ENCODE results near the gene CPNE2.
"Not testable (repeated sequence)": the region's sequence is repeated elsewhere in the genome, so short reads cannot be mapped to it uniquely, and the experiment has no call there.

The CPNE2 gene

GRCh38 chr16:57098188-57098841 is 5.9 kb downstream of the CPNE2 start:
- DNase-seq (ENCODE audit: low read depth in 2 of 2), result no peak

DNA sequence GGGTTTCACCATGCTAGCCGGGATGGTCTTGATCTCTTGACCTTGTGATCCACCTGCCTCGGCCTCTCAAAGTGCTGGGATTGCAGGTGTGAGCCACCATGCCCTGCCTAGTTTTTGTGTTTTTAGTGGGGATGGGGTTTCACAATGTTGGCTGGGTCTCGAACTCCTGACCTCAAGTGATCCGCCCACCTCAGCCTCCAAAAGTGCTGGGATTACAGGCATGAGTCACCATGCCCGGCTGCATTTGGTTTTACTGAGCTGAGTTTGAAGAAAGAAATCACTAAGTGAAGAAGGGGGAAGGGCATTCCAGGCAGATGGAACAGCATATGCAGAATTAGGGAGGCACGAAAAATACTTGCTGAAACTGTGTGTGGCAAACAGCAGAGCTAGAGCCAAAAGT is 7.6 kb downstream of the CPNE2 start:
- not testable (repeated sequence) for DNase-seq (ENCODE audit: low read depth in 2 of 2)

DNA sequence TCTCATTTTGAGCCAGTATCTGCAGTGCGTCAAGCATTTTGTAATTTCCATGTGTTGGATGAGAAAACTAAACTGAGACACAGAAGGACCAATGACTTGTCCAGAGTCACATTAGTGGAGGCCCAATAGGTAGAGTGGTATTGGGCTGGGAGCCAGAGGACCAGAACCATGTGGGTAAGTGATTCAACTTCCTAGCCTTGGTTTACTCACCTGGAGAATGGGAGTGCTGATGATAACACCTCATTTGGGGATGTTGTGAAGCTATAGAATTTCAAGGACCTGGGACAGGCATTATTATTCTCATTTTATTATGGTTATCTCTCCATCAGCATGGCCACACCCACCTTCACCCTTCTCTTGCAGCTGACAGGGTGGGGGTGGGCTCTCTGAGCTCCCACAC is 8.1 kb downstream of the CPNE2 start:
- DNase-seq (ENCODE audit: low read depth in 2 of 2), result no peak

DNA sequence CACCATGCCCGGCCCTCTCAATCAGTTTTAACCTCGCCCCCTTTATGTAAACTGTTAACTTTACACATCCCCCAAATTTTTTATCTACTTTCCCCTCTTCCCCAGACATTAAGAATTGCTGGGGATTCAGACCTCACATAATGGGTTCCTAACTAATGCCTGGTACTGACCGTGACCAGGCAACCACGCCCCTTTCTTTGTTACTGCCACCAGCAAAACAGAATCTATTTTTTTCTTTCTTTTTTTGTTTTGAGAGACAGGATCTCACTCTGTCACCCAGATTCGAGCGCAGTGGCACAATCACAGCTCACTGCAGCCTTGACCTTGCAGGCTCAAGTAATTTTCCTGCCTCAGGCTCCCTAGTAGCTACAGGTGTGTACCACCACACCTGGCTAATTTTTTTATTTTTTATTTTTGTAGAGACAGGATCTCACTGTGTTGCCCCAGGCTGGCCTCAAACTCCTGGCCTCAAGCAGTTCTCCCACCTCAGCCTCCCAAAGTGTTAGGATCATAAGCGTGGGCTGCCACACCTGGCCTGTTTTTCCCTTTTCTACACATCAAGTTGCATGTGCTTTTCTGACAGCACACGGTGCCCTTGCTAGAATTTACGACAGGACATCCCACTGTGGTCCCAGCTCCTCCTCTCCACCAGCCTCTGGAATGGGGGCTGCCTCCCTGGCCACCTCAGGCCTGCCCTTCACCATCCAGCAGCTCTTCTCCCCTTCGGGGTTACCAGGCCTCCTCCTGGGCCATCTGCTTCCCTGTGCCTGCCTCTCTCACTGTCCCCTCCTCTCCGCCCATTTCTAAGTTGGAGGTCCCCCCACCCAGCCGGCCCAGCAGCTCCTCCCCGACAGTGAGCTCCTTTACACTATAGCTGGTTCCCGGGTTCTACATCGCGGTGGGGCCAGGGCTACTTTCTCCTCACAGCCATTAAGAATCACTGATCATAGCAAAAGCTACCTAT is 10.8 kb downstream of the CPNE2 start:
- DNase-seq (ENCODE audit: low read depth in 2 of 2), result no peak

DNA sequence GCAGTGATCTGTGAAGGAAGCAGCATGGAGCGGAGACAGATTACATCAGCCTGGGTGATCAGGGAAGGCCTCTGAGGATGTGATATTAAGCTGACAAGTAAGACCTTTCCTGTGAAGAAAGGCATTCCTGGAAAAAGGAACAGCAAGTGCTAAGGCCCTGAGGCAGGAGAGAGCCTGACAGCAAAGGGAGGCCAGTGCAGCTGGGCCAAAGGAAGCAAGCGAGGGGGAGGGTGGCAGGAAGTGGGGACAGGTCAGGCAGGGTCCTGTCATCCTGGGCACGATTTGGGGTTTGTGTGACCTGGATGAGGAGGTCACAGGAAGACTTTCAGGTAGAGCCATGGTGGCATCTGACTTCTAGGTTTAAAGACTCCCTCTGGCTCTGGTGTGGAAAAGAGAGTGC is 12.3 kb downstream of the CPNE2 start:
- no peak for DNase-seq (ENCODE audit: low read depth in 2 of 2)

- no peak for DNase-seq (ENCODE audit: low read depth in 2 of 2)
These were observed 12.8 kb downstream of the CPNE2 start for GRCh38 chr16:57105184-57105583.

GRCh38 chr16:57106767-57107166 is 14.4 kb downstream of the CPNE2 start:
- no peak for DNase-seq (ENCODE audit: low read depth in 2 of 2)

GRCh38 chr16:57107321-57107922 is 15.0 kb downstream of the CPNE2 start:
- DNase-seq (ENCODE audit: low read depth in 2 of 2), result no peak

GRCh38 chr16:57108432-57108831 is 16.0 kb downstream of the CPNE2 start:
- DNase-seq (ENCODE audit: low read depth in 2 of 2), result no peak

GRCh38 chr16:57109259-57110105 is 17.1 kb downstream of the CPNE2 start:
- DNase-seq (ENCODE audit: low read depth in 2 of 2), result not testable (repeated sequence)

DNA sequence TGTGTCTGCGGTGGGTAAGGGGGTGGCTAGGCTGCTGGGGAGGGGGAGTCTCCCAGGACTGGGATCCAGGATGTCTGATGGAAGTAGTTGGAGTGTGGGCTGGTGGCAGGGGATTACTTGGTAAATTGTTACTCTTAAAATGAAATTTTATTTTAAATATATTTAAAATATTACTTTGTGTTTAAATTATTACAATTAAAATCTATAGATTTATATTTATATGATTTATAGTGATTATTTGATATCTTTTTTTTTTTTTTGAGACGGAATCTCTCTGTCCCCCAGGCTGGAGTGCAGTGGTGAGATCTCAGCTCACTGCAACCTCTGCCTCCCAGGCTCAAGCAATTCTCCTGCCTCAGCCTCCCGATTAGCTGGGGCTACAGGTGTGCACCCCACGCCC is 18.6 kb downstream of the CPNE2 start:
- no peak for DNase-seq (ENCODE audit: low read depth in 2 of 2)

GRCh38 chr16:57111420-57111819 is 19.0 kb downstream of the CPNE2 start:
- no peak for DNase-seq (ENCODE audit: low read depth in 2 of 2)

GRCh38 chr16:57112403-57113041 is 20.1 kb downstream of the CPNE2 start:
- DNase-seq (ENCODE audit: low read depth in 2 of 2), result no peak

GRCh38 chr16:57113042-57113453 is 20.7 kb downstream of the CPNE2 start:
- no peak for DNase-seq (ENCODE audit: low read depth in 2 of 2)

DNA sequence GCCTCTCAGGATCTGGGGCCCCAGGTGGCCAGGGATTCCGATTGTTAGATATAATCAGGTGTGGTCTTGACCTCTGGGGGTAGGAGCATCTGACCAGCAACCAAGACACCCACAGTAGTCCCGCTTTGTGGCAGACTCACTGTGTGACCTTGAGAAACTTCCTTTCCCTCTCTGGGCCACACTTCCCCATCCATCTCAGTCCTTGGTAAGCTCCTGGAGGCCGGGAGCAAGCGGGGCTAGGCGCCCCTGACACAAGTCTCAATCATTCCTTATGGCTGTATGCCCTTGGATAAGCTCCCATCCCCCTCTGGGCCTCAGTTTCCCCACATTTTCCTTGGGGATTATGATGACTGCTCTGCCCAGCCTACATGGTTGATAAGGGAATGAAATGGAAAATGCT is 21.3 kb downstream of the CPNE2 start:
- DNase-seq (ENCODE audit: low read depth in 2 of 2), result no peak

- DNase-seq (ENCODE audit: low read depth in 2 of 2), result no peak
These were observed 22.8 kb downstream of the CPNE2 start for GRCh38 chr16:57115168-57115513.

DNA sequence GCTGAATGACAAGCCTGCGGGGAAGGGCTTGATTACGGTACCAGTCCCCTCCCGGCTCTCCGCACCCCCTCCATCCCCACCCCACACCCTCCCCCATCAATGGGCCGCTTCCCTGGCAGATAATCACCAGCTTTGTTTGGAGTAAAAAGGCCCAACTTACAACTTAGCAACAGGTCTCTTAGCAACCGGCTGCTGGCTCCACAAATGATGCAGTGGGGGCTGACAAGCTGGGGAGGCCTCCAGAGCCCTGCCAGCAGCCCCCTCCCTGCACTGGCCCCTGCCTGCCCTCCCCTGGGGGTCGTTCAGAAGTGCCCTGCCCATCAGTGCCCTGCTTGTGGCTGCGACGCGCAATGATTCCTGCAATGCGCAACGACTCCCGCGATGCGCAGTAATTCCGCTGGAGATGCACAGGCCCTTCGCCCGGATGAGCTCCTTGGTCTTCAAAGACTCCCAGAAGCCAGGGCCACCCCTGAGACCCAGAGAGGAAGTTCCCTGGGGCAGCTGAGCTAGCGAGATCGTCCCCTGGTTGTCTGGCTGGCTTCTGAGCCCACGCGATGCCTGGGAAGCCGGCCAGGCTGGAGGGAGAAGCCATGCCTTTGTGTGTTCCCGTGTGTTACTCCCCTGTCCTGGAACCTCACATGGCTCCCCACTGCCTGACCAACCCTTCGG is 23.3 kb downstream of the CPNE2 start:
- no peak for DNase-seq (ENCODE audit: low read depth in 2 of 2)

GRCh38 chr16:57118461-57119084 is 26.2 kb downstream of the CPNE2 start:
- no peak for DNase-seq (ENCODE audit: low read depth in 2 of 2)

DNA sequence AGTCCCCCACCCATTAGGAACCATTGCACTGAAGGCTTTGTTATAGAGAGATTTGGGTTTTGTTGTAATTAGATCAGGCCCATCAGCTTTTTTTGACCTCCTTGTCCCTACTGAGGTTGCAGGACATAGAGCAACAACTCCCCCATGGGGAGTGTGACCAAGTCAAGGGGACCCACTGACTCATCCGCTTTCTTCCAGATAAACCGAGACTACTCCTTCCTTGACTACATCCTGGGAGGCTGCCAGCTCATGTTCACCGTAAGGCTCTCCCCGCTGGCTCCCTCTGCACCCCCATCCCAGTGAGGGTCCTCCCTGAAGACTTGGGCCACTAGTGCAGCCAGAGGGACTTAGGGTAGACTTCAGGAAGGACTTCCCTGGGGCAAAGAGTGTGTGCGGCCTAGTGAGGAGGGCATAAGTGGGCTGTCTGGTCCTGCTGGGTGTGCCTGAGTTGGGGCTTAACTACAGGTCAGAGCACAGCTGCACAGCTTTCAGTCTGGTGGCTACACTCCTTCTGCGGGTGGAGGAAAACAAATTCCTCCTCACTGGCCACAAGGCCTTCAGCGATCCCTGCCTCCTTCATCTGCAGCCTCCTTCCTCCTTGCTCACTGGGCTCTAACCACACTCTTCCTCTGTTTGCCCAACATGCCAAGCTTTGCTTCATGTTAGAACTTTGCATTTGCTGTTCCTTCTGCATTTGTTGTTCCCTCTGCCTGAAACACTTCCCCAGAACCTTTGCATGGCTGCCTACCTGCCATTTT is 31.0 kb downstream of the CPNE2 start:
- DNase-seq (ENCODE audit: low read depth in 2 of 2), result no peak
